Chondrocyte (in vitro differentiated cells): ENCODE data around the gene FSCN2. TPM values are rescaled to one million over a fixed set of nuclear protein-coding genes. Genes with fewer than 3 reads are reported as not detected.

ENCODE experiments used
- DNase-seq: peaks from one replicate; pipeline ENCODE4 v3.0.0; 2021; ENCODE audit warnings: mixed read lengths, low spot score
- H3K27ac Mint-ChIP-seq: one replicate; pipeline ENCODE4 v1.8.0; 2021; ENCODE audit warnings: mild to moderate bottlenecking, moderate library complexity, mixed read lengths; ENCODE audit not compliant: unreplicated experiment
- H3K27me3 Mint-ChIP-seq: 2 replicates; pipeline ENCODE4 v1.8.0; 2021; ENCODE audit warnings: low read depth, mixed read lengths
- H3K36me3 Mint-ChIP-seq: 2 replicates; pipeline ENCODE4 v1.8.0; 2021; ENCODE audit warnings: low read depth, mixed read lengths
- H3K4me1 Mint-ChIP-seq: 2 replicates; pipeline ENCODE4 v1.8.0; 2021; ENCODE audit warnings: low read depth, mild to moderate bottlenecking, mixed read lengths
- H3K4me3 Mint-ChIP-seq: one replicate; pipeline ENCODE4 v1.8.0; 2021; ENCODE audit warnings: mild to moderate bottlenecking, moderate library complexity, mixed read lengths; ENCODE audit not compliant: unreplicated experiment
- H3K9me3 Mint-ChIP-seq: 2 replicates; pipeline ENCODE4 v1.8.0; 2021; ENCODE audit warnings: low read depth, mixed read lengths
- CTCF ChIP-seq: fragments of 200-600 bp; sonication (generic); IDR thresholded peaks from 2 replicates; pipeline ENCODE4 v1.5.0; 2021; ENCODE audit warnings: antibody characterized with exemption, mild to moderate bottlenecking, moderate library complexity
- total RNA-seq: library from RNA; stranded (reverse); gene quantifications from 3 replicates; pipeline ENCODE4 v1.2.1, GENCODE V29; 2021

Gene FSCN2
- total RNA-seq, 1 donor from 2014 or later = 6.1 TPM

GRCh38 chr17:81533339-81534141, 5.4 kb downstream of the FSCN2 start:
- TF ChIP-seq CTCF = no peak
- peaks cover 2% of the 10 kb centered on the region for H3K36me3 Mint-ChIP-seq
- H3K27me3 Mint-ChIP-seq = no peaks in the 10 kb centered on the region
- peaks cover 7% of the 10 kb centered on the region for H3K4me1 Mint-ChIP-seq
- peak overlapping the region; percentile 4 for H3K27ac Mint-ChIP-seq
- no peaks in the 10 kb centered on the region for H3K9me3 Mint-ChIP-seq
- DNase-seq = no peak
- no peak overlapping the region for H3K4me3 Mint-ChIP-seq

DNA sequence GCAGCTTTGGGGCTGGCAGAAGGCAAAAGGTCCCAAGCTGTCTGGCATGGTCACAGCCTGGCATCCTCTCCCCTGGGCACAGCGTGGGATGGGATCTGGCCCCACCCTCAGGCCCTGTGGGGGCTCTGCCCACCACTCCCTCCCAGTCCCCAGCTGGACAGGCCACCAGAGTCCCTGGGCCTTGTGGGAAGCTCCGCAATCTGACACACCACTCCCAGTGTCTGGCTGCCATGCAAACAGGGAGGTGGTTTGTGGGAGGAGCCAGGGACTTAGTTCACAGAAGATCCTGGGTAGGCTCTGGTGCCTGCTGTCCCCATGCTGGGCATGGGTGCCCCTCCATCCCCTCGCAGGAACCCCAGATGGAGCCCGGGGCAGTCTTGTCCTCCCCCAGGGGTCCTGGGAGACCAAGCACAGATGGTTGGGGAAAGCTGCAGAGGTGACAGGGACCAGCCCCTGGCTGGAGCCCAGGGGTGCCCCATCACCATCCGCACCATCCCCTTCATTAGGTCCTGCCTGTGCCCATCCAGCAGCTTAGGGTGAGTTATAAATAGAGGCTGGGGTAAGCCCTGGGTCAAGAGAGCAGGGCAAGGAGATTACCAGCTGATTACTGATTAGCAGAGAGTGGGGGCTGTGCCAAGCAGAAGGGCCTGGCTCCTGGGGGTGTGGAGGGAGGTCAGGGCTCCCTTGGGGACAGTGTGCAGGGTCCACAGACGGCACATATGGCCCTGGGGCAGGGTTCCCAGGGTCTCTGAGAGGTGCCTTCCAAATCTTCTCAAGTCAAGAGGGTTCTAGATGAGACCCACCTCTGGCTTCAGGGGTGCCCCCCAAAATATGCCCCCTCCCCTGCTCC, 6.2 kb downstream of the FSCN2 start:
- Mint-ChIP-seq H3K4me1 (peaks cover 7% of the 10 kb centered on the region), H3K27me3 (no peaks in the 10 kb centered on the region), H3K9me3 (no peaks in the 10 kb centered on the region), H3K27ac (no peak overlapping the region), H3K36me3 (peaks cover 2% of the 10 kb centered on the region), H3K4me3 (no peak overlapping the region)
- no peak for TF ChIP-seq CTCF
- no peak for DNase-seq

- Mint-ChIP-seq H3K4me3 (no peak overlapping the region), H3K9me3 (no peaks in the 10 kb centered on the region), H3K27me3 (no peaks in the 10 kb centered on the region), H3K27ac (no peak overlapping the region), H3K36me3 (peaks cover 2% of the 10 kb centered on the region), H3K4me1 (peaks cover 7% of the 10 kb centered on the region)
- no peak for DNase-seq
- no peak for TF ChIP-seq CTCF
Observed at GRCh38 chr17:81535007-81535328, 6.8 kb downstream of the FSCN2 start.

GRCh38 chr17:81535480-81536298, 7.5 kb downstream of the FSCN2 start:
- no peaks in the 10 kb centered on the region for H3K27me3 Mint-ChIP-seq
- no peak for DNase-seq
- peaks cover 7% of the 10 kb centered on the region for H3K4me1 Mint-ChIP-seq
- no peak overlapping the region for H3K27ac Mint-ChIP-seq
- peaks cover 2% of the 10 kb centered on the region for H3K36me3 Mint-ChIP-seq
- H3K9me3 Mint-ChIP-seq = no peaks in the 10 kb centered on the region
- TF ChIP-seq CTCF = no peak
- H3K4me3 Mint-ChIP-seq = no peak overlapping the region
